SK-N-SH (cell line): Measurements from ENCODE around the gene RNF151.
"Not testable (repeated sequence)": the region's sequence is repeated elsewhere in the genome, so short reads cannot be mapped to it uniquely, and the experiment has no call there.

ENCODE experiments used
- CTCF ChIP-seq: fragments of 200-600 bp; sonication (generic); IDR thresholded peaks from 2 replicates; pipeline ENCODE4 v1.6.1; 2017; ENCODE audit warnings: antibody characterized with exemption, mild to moderate bottlenecking, moderate library complexity
- EZH2phosphoT487 ChIP-seq: fragments of 200-600 bp; sonication (generic); IDR thresholded peaks from 2 replicates; pipeline ENCODE4 v1.6.1; 2017; ENCODE audit warnings: low read depth, mixed run types, mild to moderate bottlenecking, antibody characterized with exemption, moderate library complexity, borderline replicate concordance
- IRF3 ChIP-seq: fragments of 150-350 bp; IDR thresholded peaks from 2 replicates; pipeline ENCODE4 v1.6.1; 2016; ENCODE audit warnings: mild to moderate bottlenecking, low read depth, low read length
- MAX ChIP-seq: IDR thresholded peaks from 2 replicates; pipeline ENCODE4 v1.4.0; 2012; ENCODE audit warnings: low read depth
- NFIC ChIP-seq: IDR thresholded peaks from 2 replicates; pipeline ENCODE4 v1.4.0; 2012; ENCODE audit warnings: borderline replicate concordance
- RAD21 ChIP-seq: IDR thresholded peaks from 2 replicates; pipeline ENCODE4 v1.6.1; 2012; ENCODE audit warnings: mild to moderate bottlenecking, low read length
- SMC3 ChIP-seq: IDR thresholded peaks from 2 replicates; pipeline ENCODE4 v1.6.1; 2012; ENCODE audit warnings: low read depth, low read length, improper control_type of control experiment
- USF2 ChIP-seq: fragments of 150-350 bp; IDR thresholded peaks from 2 replicates; pipeline ENCODE4 v1.6.1; 2017; ENCODE audit warnings: antibody characterized with exemption, low read length, low read depth, borderline replicate concordance

GRCh38 chr16:1957434-1958142, 9.1 kb upstream of the RNF151 start:
- TF ChIP-seq USF2, NFIC, CTCF, SMC3, MAX, RAD21, EZH2phosphoT487, IRF3: not testable (repeated sequence)
